Thyroid gland (tissue), 4 donors: ENCODE measurements around the gene MYH8. TPM values are rescaled to one million over a fixed set of nuclear protein-coding genes. Genes with fewer than 3 reads are reported as not detected.

Experiments
- DNase-seq, 2 donors: peaks; one replicate each; pipeline ENCODE4 v3.0.0-alpha.2; 2019
- H3K27ac ChIP-seq, 3 donors: fragments of 200-600 bp; sonication (generic); 1 replicate in 2 of 3; 2 replicates in 1 of 3; pipeline ENCODE4 v1.5.1; 2016 to 2019; ENCODE audit warnings: mild to moderate bottlenecking in 1 of 3, moderate library complexity in 1 of 3
- H3K27me3 ChIP-seq: fragments of 200-600 bp; sonication (generic); one replicate; pipeline ENCODE4 v1.5.1; 2019
- H3K36me3 ChIP-seq, 2 donors: fragments of 200-600 bp; sonication (generic); one replicate each; pipeline ENCODE4 v1.5.1; 2016 to 2019
- H3K4me1 ChIP-seq, 2 donors: fragments of 200-600 bp; sonication (generic); one replicate each; pipeline ENCODE4 v1.5.1; 2017 to 2019
- H3K4me3 ChIP-seq, 3 donors: fragments of 200-600 bp; sonication (generic); replicated peaks in 1 of 3; 1 replicate in 2 of 3; 2 replicates in 1 of 3; pipeline ENCODE4 v1.5.1; 2016; ENCODE audit warnings: mild to moderate bottlenecking in 1 of 3
- H3K9me3 ChIP-seq: fragments of 200-600 bp; sonication (generic); one replicate; pipeline ENCODE4 v1.5.1; 2017
- POLR2A ChIP-seq, 2 donors: fragments of 450-650 bp; IDR thresholded peaks; one replicate each; pipeline ENCODE4 v1.6.1; 2017; ENCODE audit warnings: antibody characterized with exemption in 2 of 2, mild to moderate bottlenecking in 2 of 2, moderate library complexity in 1 of 2
- WGBS, 2 donors: methylation state at CpG; one replicate each; pipeline ENCODE4 v1.1.5; 2017; 5-methylcytosine and 5-hydroxymethylcytosine counted together
- intact Hi-C: fragments of 100-400 bp; cut with DNase I; formaldehyde crosslinking; loops from one replicate; pipeline ENCODE4 v1.15.1; 2023
- total RNA-seq, 4 donors: library from RNA; depleted of rRNA; stranded (reverse); fragments of >200 nt; gene quantifications; one replicate each; pipeline ENCODE4 v1.2.3, GENCODE V29; 2016
- TF ChIP-seq, protein P1 (sequence below), 6 experiments: fragments of 200-600 bp in 3 of 6; fragments of 450-650 bp in 3 of 6; sonication (generic) in 3 of 6; IDR thresholded peaks; one replicate each; pipeline ENCODE4 v1.5.1; 2016 to 2019; ENCODE audit warnings: antibody characterized with exemption in 6 of 6, mild to moderate bottlenecking in 2 of 6, inconsistent platforms in 1 of 6, moderate library complexity in 1 of 6

Gene MYH8
- total RNA-seq, 4 donors from 2014 or later = not detected

DNA sequence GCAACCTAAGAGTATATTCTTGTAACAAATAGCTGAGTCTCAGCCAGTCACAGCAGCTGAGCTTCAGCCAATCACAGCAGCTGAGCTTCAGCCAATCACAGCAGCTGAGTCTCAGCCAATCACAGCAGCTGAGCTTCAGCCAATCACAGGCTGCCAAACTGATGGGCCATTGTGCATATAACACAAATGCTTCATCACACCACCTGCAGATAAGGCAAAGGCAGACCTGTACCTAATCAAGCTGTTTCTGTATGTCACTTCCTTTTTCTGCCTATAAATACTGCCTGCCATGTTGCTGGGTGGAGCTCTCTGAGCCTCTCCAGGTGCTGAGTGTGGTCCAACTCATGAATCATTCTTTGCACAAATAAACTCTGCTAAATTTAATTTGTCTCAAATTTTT lies 68.9 kb downstream of the MYH8 start:
- no peak overlapping the region for H3K4me3 ChIP-seq
- no peaks in the 10 kb centered on the region for H3K4me1 ChIP-seq
- TF ChIP-seq, protein P1, sequence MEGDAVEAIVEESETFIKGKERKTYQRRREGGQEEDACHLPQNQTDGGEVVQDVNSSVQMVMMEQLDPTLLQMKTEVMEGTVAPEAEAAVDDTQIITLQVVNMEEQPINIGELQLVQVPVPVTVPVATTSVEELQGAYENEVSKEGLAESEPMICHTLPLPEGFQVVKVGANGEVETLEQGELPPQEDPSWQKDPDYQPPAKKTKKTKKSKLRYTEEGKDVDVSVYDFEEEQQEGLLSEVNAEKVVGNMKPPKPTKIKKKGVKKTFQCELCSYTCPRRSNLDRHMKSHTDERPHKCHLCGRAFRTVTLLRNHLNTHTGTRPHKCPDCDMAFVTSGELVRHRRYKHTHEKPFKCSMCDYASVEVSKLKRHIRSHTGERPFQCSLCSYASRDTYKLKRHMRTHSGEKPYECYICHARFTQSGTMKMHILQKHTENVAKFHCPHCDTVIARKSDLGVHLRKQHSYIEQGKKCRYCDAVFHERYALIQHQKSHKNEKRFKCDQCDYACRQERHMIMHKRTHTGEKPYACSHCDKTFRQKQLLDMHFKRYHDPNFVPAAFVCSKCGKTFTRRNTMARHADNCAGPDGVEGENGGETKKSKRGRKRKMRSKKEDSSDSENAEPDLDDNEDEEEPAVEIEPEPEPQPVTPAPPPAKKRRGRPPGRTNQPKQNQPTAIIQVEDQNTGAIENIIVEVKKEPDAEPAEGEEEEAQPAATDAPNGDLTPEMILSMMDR (IDR thresholded peaks at IDR 0.05) = no peak
- TF ChIP-seq POLR2A (IDR thresholded peaks at IDR 0.05) = no peak
- no peaks in the 10 kb centered on the region for H3K9me3 ChIP-seq
- H3K36me3 ChIP-seq = no peaks in the 10 kb centered on the region
- intact Hi-C loops = no loop called here
- DNase-seq = no peak
- H3K27ac ChIP-seq = no peak overlapping the region
- no peaks in the 10 kb centered on the region for H3K27me3 ChIP-seq

GRCh38 chr17:10349403-10349802 lies 72.3 kb downstream of the MYH8 start:
- no peak overlapping the region for H3K27ac ChIP-seq
- H3K36me3 ChIP-seq = no peaks in the 10 kb centered on the region
- H3K9me3 ChIP-seq = no peaks in the 10 kb centered on the region
- WGBS, 2 donors = 100% methylated on average over 1 of the region's 1 CpG
- TF ChIP-seq, protein P1 (IDR thresholded peaks at IDR 0.05) = no peak
- TF ChIP-seq POLR2A (IDR thresholded peaks at IDR 0.05) = no peak
- no peaks in the 10 kb centered on the region for H3K27me3 ChIP-seq
- no peaks in the 10 kb centered on the region for H3K4me1 ChIP-seq
- no peak overlapping the region for H3K4me3 ChIP-seq
- no peak for DNase-seq
- intact Hi-C loops = no loop called here

DNA sequence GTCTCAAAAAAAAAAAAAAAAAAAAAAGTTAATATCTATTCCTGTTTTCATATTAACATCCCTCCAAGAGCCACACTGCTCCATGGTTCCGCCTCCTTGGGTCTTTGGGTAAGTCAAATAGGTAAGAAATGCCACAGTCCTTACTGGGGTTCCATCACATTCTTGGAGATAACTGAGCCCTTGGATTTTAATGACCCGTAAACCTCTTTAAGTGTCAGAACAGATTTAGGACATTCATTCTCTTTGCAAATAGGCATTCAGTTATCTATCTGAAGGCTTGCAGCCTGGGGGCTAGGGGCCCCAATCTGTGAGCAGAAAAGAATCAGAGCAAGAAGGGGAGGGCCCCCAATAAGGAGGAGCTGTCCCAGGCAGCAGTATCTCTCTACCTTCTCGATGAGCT lies 76.9 kb downstream of the MYH8 start:
- no peak overlapping the region for H3K27ac ChIP-seq
- TF ChIP-seq, protein P1 (IDR thresholded peaks at IDR 0.05) = no peak
- TF ChIP-seq POLR2A (IDR thresholded peaks at IDR 0.05) = no peak
- intact Hi-C loops = no loop called here
- H3K4me3 ChIP-seq = no peak overlapping the region
- DNase-seq = no peak
- H3K36me3 ChIP-seq = no peaks in the 10 kb centered on the region
- H3K4me1 ChIP-seq = no peaks in the 10 kb centered on the region
- no peaks in the 10 kb centered on the region for H3K27me3 ChIP-seq
- H3K9me3 ChIP-seq = no peaks in the 10 kb centered on the region
- 84 to 86% methylated on average over 3 of the region's 3 CpGs for WGBS, 2 donors

Other genes with a start within 250 kb of the MYH8 start
- gene GAS7, start 223.3 kb downstream of the MYH8 start, total RNA-seq = 10 to 100 TPM in 3 of 4 donors, 1 to 10 TPM in 1; 7.5 to 30.3 (median 24.1) TPM
- gene MYH13, start 48.9 kb downstream of the MYH8 start, total RNA-seq = not detected
- gene MYH4, start 47.6 kb upstream of the MYH8 start, total RNA-seq = not detected
- gene MYH1, start 96.6 kb upstream of the MYH8 start, total RNA-seq = under 1 TPM in 1 of 4 donors, not detected in 3; under 0.01 TPM
- not detected for gene MYH2, start 127.7 kb upstream of the MYH8 start, total RNA-seq
- 1 to 10 TPM; 3.3 to 5.4 (median 3.5) TPM for gene MYH3, start 235.4 kb upstream of the MYH8 start, total RNA-seq